Activated CD4-positive, CD25-positive, alpha-beta regulatory T cell treated with anti-CD3 and anti-CD28 coated beads, Interleukin-2, amount 50 U/mL, for 24 hours (primary cell): ENCODE data around the gene NTRK2.

Experiments
- ATAC-seq, 2 donors: fragments of 150-1000 bp; cut with Tn5 transposase; one replicate each; pipeline ENCODE4 v1.10.0; 2021; ENCODE audit warnings: mild to moderate bottlenecking in 1 of 2, moderate library complexity in 1 of 2

NTRK2 gene

GRCh38 chr9:84992381-84992780 is 322.9 kb downstream of the NTRK2 start:
- no peak for ATAC-seq

DNA sequence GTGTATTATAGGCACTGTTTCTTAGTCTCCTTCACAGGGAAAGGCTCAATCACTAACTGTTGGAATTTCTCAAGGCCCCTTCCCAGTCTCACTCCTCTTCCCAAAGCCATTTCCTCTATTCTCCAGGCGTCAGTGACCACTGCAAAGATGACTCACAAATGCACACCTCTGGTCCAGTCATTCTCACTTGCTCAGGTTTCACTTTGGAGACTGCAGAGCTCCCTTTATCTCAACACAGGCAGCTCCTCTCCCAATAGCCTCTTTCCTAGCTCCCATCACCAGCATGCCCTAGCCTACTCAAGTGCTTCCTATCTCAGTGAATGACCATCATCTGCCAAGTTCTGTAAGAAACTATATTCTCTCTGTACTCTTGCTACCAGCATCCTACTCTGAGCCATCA is 323.6 kb downstream of the NTRK2 start:
- no peak for ATAC-seq

DNA sequence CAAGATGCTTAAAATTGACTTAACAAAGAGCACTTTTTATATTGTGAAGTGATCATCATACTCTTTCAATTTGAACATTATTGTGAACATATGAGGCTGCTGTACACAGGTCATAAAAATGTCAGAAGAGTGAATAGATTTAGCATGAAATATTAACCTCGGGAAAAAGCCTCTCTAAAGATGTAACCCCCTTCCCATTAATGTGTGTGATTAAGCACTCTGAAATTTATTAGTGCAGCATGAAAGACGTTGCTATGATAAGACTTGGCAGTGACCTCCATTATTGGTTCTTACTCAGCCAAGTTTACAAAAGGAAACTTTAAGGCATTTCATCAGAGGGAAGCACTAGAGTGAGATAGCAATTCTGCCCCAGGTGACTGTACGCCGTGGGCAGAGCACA is 326.5 kb downstream of the NTRK2 start:
- no peak for ATAC-seq

- no peak for ATAC-seq
These were observed 327.2 kb downstream of the NTRK2 start for GRCh38 chr9:84996716-84997115.

DNA sequence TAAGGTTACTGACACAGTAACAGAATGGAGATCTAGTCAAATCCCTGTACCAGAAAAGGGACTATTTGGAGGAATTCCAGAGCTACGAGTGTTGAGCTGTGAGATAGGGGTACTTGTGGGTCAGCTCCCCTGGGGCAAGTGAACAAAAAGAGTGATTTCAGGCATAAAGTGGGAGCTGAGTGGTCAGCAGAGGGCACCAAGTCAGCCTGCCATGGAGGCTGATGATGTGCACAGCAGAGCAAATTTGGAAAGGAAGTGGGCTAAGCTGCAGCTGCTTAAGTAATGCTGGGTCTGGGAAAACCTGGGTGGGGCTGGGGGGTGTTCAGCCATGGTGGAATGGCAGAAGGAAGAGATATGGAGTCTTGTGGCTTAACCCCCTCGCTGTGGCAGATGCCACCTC is 327.9 kb downstream of the NTRK2 start:
- no peak for ATAC-seq

DNA sequence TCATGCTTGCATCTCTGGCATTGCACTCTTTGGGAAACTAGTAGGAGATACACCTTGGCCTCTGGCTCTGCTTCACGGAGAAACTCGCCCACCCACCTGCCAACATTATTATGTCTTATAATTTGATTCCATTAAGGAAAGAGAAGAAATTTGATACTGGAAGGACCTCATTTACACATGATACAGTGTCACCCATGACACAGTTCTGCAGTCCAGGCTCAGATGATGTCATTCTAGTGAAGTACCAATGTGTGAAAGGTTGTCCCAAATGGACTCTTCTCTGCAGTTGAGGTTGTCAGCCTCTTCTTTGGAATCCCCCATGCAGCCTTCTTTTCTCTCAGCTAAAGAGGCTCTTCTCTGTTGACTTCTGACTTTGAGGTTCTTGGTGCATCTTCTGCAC is 329.1 kb downstream of the NTRK2 start:
- ATAC-seq, result no peak

- ATAC-seq, result no peak
These were observed 330.3 kb downstream of the NTRK2 start for GRCh38 chr9:84999788-85000187.

DNA sequence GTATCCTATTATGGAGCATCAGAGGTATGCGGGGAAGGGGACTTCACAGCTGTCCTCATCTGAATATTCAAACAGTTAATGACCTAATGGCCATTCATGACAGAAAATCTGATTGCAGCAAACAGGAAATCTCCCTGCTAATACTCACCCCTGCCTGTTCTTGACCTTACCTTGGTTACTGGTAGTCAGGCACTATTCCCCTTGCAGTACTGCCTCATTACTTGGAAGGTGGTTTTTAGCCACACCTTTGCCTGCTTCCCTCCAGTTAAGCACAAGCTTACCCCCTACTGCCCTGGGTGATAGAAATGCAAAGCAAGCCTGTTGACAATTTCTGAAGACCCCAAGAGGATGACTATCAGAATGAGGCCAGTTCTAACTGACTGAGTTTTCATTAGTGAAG is 332.4 kb downstream of the NTRK2 start:
- ATAC-seq, result no peak

DNA sequence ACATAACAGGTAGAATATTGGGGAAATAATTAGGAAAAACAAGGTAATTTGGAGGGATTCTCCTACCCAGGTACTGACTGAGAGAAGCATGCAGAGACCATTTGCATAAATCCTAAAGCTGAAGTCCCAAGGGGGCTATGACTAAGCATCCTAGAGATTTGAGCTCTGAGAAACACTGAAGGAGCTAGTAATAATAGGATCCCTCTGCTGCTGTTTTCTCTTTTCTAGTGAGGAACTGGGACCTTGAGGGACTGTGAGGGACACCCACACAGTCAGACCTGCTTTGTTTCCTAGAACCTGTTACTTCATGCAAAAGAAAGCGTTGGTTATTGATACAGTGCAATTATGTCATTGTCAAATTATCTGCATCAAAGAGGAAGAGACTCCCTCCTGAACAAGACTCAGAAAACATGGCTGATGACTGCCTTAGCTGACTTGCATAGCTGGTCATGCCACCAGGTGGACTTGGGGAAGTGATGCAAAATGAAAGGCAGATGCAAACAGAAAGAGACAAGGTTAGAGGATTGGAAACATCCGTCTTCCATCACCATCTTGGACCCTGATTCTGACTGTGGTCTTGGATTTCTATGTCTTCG is 335.4 kb downstream of the NTRK2 start:
- ATAC-seq, result no peak

- ATAC-seq, result no peak
These were observed 338.2 kb downstream of the NTRK2 start for GRCh38 chr9:85007748-85008147.

- ATAC-seq, result no peak
These were observed 338.7 kb downstream of the NTRK2 start for GRCh38 chr9:85008215-85008614.

DNA sequence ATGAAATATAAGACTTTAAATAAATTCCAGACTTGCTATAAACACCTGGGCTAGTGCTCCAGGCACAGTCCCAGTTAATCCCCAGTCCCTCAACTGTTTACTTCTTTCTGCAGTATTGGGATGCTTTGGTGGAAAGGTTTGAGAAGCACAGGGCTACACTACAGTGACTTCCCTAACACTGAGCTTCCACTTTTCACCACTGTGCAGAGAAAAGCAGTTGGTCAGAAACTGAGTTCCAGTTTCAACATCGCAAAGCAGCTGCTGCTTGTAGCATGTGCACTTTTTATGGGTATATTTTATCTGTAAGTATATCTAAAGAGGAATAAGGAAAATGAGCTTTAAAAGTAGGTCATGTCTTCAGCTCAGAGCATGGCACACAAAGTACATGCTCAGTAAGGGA is 339.7 kb downstream of the NTRK2 start:
- no peak for ATAC-seq

GRCh38 chr9:85013703-85014102 is 344.2 kb downstream of the NTRK2 start:
- no peak for ATAC-seq

GRCh38 chr9:85014292-85014691 is 344.8 kb downstream of the NTRK2 start:
- ATAC-seq, result no peak

- ATAC-seq, result no peak
These were observed 347.0 kb downstream of the NTRK2 start for GRCh38 chr9:85016384-85017006.

- ATAC-seq, result no peak
These were observed 351.3 kb downstream of the NTRK2 start for GRCh38 chr9:85020791-85021190.

DNA sequence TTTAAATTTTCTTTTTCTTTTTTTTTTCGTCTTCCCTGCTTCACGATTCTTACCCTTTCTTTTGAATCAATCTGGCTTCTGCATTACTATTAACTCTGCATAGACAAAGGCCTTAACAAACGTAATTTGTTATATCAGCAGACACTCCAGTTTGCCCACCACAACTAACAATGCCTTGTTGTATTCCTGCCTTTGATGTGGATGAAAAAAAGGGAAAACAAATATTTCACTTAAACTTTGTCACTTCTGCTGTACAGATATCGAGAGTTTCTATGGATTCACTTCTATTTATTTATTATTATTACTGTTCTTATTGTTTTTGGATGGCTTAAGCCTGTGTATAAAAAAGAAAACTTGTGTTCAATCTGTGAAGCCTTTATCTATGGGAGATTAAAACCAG is 352.2 kb downstream of the NTRK2 start:
- ATAC-seq, result no peak

DNA sequence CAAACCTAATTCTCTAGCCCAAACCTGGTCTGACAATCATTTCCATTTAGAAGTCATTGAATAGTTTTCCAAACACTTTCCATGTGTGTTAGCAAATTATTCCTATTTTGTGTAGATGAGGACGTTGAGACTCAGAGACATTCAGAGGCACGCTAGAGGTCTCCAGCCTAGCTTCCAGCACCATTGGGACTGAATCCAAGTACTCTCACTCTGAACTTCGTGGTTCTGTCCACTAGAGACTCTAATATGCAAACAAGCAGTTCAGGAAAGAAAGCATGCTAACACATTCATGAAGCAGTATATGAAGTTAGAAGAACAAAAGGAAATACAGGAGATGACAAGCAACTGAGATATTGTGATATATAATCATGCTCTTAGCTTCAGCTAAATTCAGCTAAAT is 354.8 kb downstream of the NTRK2 start:
- ATAC-seq, result no peak

GRCh38 chr9:85025638-85026037 is 356.1 kb downstream of the NTRK2 start:
- ATAC-seq, result no peak

DNA sequence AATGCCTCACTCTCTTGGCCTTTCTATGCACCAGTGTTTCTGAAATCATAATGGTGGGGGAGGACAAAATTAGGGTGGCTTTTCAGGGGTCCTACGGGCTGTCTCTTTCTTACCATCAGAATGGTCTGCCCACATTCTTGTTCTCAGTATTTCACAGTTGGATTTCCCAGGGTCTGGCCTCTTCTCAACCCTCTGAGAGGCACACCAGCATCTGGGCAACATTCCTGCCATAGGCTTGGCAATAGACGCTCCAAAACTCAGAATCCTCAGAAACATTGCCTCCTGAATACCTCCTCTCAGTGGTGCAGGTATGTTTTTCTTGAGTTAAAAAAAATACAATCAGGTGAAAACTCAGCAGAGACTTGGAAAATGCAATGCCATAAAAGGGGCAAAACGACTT is 358.3 kb downstream of the NTRK2 start:
- ATAC-seq, result no peak

DNA sequence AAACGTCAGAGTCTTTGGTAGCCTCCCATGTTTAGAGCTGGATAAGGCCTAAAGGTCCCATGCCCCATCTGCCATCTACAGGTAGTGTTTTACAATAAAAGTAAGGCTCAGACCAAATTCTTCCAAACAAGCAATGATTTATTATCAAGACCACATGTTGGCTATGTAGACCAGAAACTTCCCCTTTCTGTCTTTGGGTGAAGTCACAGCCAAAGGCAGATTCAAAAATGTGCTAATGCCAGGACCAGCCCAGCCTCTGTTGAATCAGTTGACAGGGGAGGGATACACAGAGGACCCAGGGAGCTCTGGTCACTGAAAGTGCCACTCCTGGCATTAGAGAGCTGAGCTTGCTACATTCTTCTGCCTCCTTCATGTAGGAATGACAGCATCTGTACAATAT is 360.8 kb downstream of the NTRK2 start:
- no peak for ATAC-seq

GRCh38 chr9:85036496-85036895 is 367.0 kb downstream of the NTRK2 start:
- no peak for ATAC-seq

GRCh38 chr9:85038061-85038460 is 368.5 kb downstream of the NTRK2 start:
- ATAC-seq, result no peak

DNA sequence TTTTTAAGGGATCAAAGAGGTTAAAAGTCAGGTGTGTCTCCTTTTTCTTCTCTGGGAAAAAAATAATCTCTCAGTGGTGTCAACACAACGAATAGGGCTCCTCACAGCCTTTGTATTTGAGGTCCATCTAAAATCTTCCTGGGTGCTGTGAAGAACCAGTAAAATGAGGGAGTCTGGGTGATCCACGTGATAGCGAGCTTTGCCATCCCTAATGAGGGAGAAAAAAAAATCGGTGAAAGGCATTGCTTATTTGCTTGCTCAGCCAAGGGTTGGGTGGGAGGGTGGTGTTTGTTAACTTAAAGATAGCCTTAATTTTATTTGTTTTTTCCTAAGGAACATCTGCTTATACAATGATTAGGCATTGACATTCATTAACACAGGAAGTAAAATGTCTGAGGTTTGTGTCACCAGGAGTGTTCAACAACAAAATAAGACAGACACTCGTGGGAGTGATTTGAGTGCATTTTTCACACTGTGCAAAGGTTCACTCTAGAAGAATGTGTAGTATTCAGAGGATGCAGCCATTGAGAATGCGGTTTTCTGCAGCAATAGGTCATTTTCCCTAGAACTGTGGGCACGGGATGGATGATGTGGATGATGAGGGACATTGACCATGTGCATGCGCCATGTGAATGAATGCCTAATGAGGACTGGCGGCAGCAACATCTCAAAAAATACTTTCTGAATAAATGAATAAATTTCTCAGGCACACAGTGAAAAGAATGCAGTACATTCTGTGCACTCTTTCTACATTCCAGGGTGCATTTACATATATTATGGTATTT is 369.5 kb downstream of the NTRK2 start:
- ATAC-seq, result no peak
